OCI-LY1 (cell line): ENCODE measurements around the gene SH2B2.
"Not testable (repeated sequence)": the region's sequence is repeated elsewhere in the genome, so short reads cannot be mapped to it uniquely, and the experiment has no call there.

Source experiments
- H2AFZ ChIP-seq: fragments of 200-600 bp; sonication (generic), shearing (Covaris generic); 2 replicates; pipeline ENCODE4 v1.6.0; 2014; ENCODE audit warnings: antibody characterized with exemption, mild to moderate bottlenecking, low read length
- H3F3A ChIP-seq: fragments of 200-600 bp; sonication (generic), shearing (Covaris generic); 2 replicates; pipeline ENCODE4 v1.6.0; 2014; ENCODE audit warnings: mild to moderate bottlenecking, antibody characterized with exemption, low read length, moderate library complexity; ENCODE audit not compliant: insufficient read depth
- H3K27ac ChIP-seq: fragments of 200-600 bp; sonication (generic); 2 replicates; pipeline ENCODE4 v1.5.1; 2014; ENCODE audit warnings: low read length, mixed run types, mild to moderate bottlenecking, low read depth; ENCODE audit not compliant: poor library complexity, severe bottlenecking
- H3K27me3 ChIP-seq: fragments of 200-600 bp; sonication (generic); 2 replicates; pipeline ENCODE4 v1.6.0; 2014; ENCODE audit warnings: antibody characterized with exemption, mild to moderate bottlenecking, low read length, moderate library complexity; ENCODE audit not compliant: insufficient read depth
- H3K36me3 ChIP-seq: fragments of 200-600 bp; sonication (generic); 2 replicates; pipeline ENCODE4 v1.6.1; 2014; ENCODE audit warnings: mild to moderate bottlenecking, antibody characterized with exemption, low read length, moderate library complexity, mixed read lengths; ENCODE audit not compliant: insufficient read depth
- H3K4me1 ChIP-seq: fragments of 200-600 bp; sonication (generic); 2 replicates; pipeline ENCODE4 v1.5.1; 2014; ENCODE audit warnings: mild to moderate bottlenecking, low read length, moderate library complexity; ENCODE audit not compliant: insufficient read depth, severe bottlenecking
- H3K4me2 ChIP-seq: fragments of 200-600 bp; sonication (generic), shearing (Covaris generic); 2 replicates; pipeline ENCODE4 v1.6.1; 2014; ENCODE audit warnings: low read length
- H3K4me3 ChIP-seq: fragments of 200-600 bp; sonication (generic); 2 replicates; pipeline ENCODE4 v1.5.1; 2014; ENCODE audit warnings: low read length, low read depth, mild to moderate bottlenecking, mixed read lengths; ENCODE audit not compliant: poor library complexity, severe bottlenecking
- H3K79me2 ChIP-seq: fragments of 200-600 bp; shearing (Covaris generic); 2 replicates; pipeline ENCODE4 v1.6.1; 2016; ENCODE audit warnings: mixed run types, low read length, mixed read lengths; ENCODE audit not compliant: insufficient read depth
- H3K9ac ChIP-seq: fragments of 200-600 bp; sonication (generic), shearing (Covaris generic); 2 replicates; pipeline ENCODE4 v1.6.1; 2014; ENCODE audit warnings: mild to moderate bottlenecking, low read length, mixed read lengths
- H3K9me2 ChIP-seq: fragments of 200-600 bp; sonication (generic), shearing (Covaris generic); 2 replicates; pipeline ENCODE4 v1.6.1; 2014; ENCODE audit warnings: low read depth, mild to moderate bottlenecking, low read length, mixed read lengths
- H3K9me3 ChIP-seq: fragments of 200-600 bp; shearing (Covaris generic); 2 replicates; pipeline ENCODE4 v1.6.1; 2014; ENCODE audit warnings: low read length, mixed read lengths
- H4K20me1 ChIP-seq: fragments of 200-600 bp; sonication (generic), shearing (Covaris generic); 2 replicates; pipeline ENCODE4 v1.6.0; 2016; ENCODE audit warnings: mild to moderate bottlenecking, low read length; ENCODE audit not compliant: insufficient read depth
- CTCF ChIP-seq: fragments of 200-600 bp; sonication (generic), shearing (Covaris generic); IDR thresholded peaks from 2 replicates; pipeline ENCODE4 v1.5.1; 2017; ENCODE audit warnings: mild to moderate bottlenecking, antibody characterized with exemption, low read length, moderate library complexity, mixed read lengths

SH2B2 gene

GRCh38 chr7:102363549-102364393 is 77.1 kb downstream of the SH2B2 start:
- H3K4me3 ChIP-seq = peak overlapping the region; percentile 67
- peaks cover 29% of the 10 kb centered on the region for H3K36me3 ChIP-seq
- H3K9me3 ChIP-seq, H3K27me3 ChIP-seq, H2AFZ ChIP-seq, H3K27ac ChIP-seq, H3K9me2 ChIP-seq, H3F3A ChIP-seq, H4K20me1 ChIP-seq, H3K4me1 ChIP-seq: not testable (repeated sequence)
- TF ChIP-seq CTCF = peak; percentile 18; the same call in 1 of the 2 replicates
- peak overlapping the region; percentile 72 for H3K9ac ChIP-seq
- peak overlapping the region; percentile 65 for H3K4me2 ChIP-seq
- H3K79me2 ChIP-seq = peaks cover 27% of the 10 kb centered on the region

- H3K27ac ChIP-seq, H3K27me3 ChIP-seq, H4K20me1 ChIP-seq, H3F3A ChIP-seq, H3K9me2 ChIP-seq, H3K9me3 ChIP-seq, H3K4me1 ChIP-seq, H2AFZ ChIP-seq: not testable (repeated sequence)
- peak overlapping the region; percentile 67 for H3K4me3 ChIP-seq
- peak overlapping the region; percentile 54 for H3K4me2 ChIP-seq
- peaks cover 29% of the 10 kb centered on the region for H3K36me3 ChIP-seq
- H3K79me2 ChIP-seq = peaks cover 30% of the 10 kb centered on the region
- H3K9ac ChIP-seq = peak overlapping the region; percentile 72
These were observed 77.8 kb downstream of the SH2B2 start for GRCh38 chr7:102364394-102364886.

GRCh38 chr7:102365390-102365789 is 78.7 kb downstream of the SH2B2 start:
- H3K4me1 ChIP-seq = not testable (repeated sequence)

GRCh38 chr7:102370038-102370437 is 83.4 kb downstream of the SH2B2 start:
- peaks cover 47% of the 10 kb centered on the region for H3K79me2 ChIP-seq

More at GRCh38 chr7:102365390-102365789, 78.7 kb downstream of the SH2B2 start:
- not testable (repeated sequence) for H3K27me3 ChIP-seq, H3K9me2 ChIP-seq, H2AFZ ChIP-seq, H3K27ac ChIP-seq, H3F3A ChIP-seq, H3K9me3 ChIP-seq, H4K20me1 ChIP-seq, H3K9ac ChIP-seq
- H3K4me3 ChIP-seq = peak overlapping the region; percentile 67
- H3K79me2 ChIP-seq = peaks cover 39% of the 10 kb centered on the region
- H3K36me3 ChIP-seq = peaks cover 37% of the 10 kb centered on the region
- peak overlapping the region; percentile 53 for H3K4me2 ChIP-seq

More at GRCh38 chr7:102370038-102370437, 83.4 kb downstream of the SH2B2 start:
- not testable (repeated sequence) for H2AFZ ChIP-seq, H3K9me2 ChIP-seq, H3K9me3 ChIP-seq, H3K27me3 ChIP-seq, H3F3A ChIP-seq, H3K4me2 ChIP-seq, H3K4me3 ChIP-seq, H4K20me1 ChIP-seq, H3K9ac ChIP-seq, H3K27ac ChIP-seq, H3K4me1 ChIP-seq
- peaks cover 55% of the 10 kb centered on the region for H3K36me3 ChIP-seq
